Common myeloid progenitor, CD34-positive (primary cell): ENCODE data around the gene ZNF835. TPM values are rescaled to one million over a fixed set of nuclear protein-coding genes. Genes with fewer than 3 reads are reported as not detected.

Experiments
- CTCF ChIA-PET: fragments of 350-600 bp; sonication (Branson Sonifier 250); formaldehyde crosslinking; loops from one replicate; lab custom pipeline; 2021; ENCODE audit warnings: antibody characterized with exemption; lab: Charles Lee
- POLR2A ChIA-PET: fragments of 350-600 bp; sonication (Branson Sonifier 250); formaldehyde crosslinking; loops from one replicate; lab custom pipeline; 2021; ENCODE audit warnings: antibody characterized with exemption; lab: Charles Lee
- DNase-seq, 3 donors: peaks; one replicate each; pipeline versions ENCODE4 v3.0.0 to v3.0.0-alpha.2; 2013
- H3K27ac ChIP-seq, 2 experiments: 1 replicate in 1 of 2; 2 replicates in 1 of 2; pipeline ENCODE4 v1.7.0; 2013; ENCODE audit warnings: inconsistent platforms in 2 of 2, low read length in 2 of 2, mild to moderate bottlenecking in 2 of 2, low read depth in 1 of 2, moderate library complexity in 1 of 2; ENCODE audit not compliant: severe bottlenecking in 2 of 2, insufficient read depth in 1 of 2, poor library complexity in 1 of 2
- H3K27me3 ChIP-seq, 5 experiments: replicated peaks in 2 of 5; 1 replicate in 3 of 5; 2 replicates in 2 of 5; pipeline versions ENCODE4 v1.6.1 to v1.7.0; 2013; ENCODE audit warnings: low read length in 4 of 5, mild to moderate bottlenecking in 2 of 5, moderate library complexity in 2 of 5, inconsistent platforms in 1 of 5; ENCODE audit not compliant: insufficient read depth in 5 of 5, control insufficient read depth in 4 of 5
- H3K36me3 ChIP-seq, 4 experiments: 1 replicate in 2 of 4; 2 replicates in 2 of 4; pipeline versions ENCODE4 v1.6.1 to v1.7.0; 2013; ENCODE audit warnings: low read length in 3 of 4, control low read depth in 1 of 4, mild to moderate bottlenecking in 1 of 4; ENCODE audit not compliant: control insufficient read depth in 4 of 4, insufficient read depth in 4 of 4
- H3K4me1 ChIP-seq, 4 experiments: 1 replicate in 3 of 4; 2 replicates in 1 of 4; pipeline versions ENCODE4 v1.6.1 to v1.7.1; 2013; ENCODE audit warnings: low read length in 3 of 4, mild to moderate bottlenecking in 3 of 4, control low read depth in 1 of 4, inconsistent platforms in 1 of 4, moderate library complexity in 1 of 4; ENCODE audit not compliant: control insufficient read depth in 4 of 4, insufficient read depth in 4 of 4; ENCODE audit errors: control extremely low read depth in 1 of 4
- H3K4me3 ChIP-seq, 7 experiments: 1 replicate in 4 of 7; 2 replicates in 3 of 7; pipeline versions ENCODE4 v1.5.1 to v1.7.0; 2013; ENCODE audit warnings: mild to moderate bottlenecking in 7 of 7, low read length in 6 of 7, moderate library complexity in 6 of 7, inconsistent platforms in 2 of 7, low read depth in 2 of 7, control low read depth in 1 of 7; ENCODE audit not compliant: insufficient read depth in 4 of 7, control insufficient read depth in 1 of 7; ENCODE audit errors: extremely low read depth in 1 of 7
- H3K9me3 ChIP-seq, 5 experiments: 1 replicate in 4 of 5; 2 replicates in 1 of 5; pipeline versions ENCODE4 v1.6.1 to v1.7.1; 2013; ENCODE audit warnings: low read length in 4 of 5, mild to moderate bottlenecking in 2 of 5, inconsistent platforms in 1 of 5, low read depth in 1 of 5, moderate library complexity in 1 of 5; ENCODE audit not compliant: control insufficient read depth in 4 of 5, insufficient read depth in 2 of 5; ENCODE audit errors: control extremely low read depth in 1 of 5
- WGBS: methylation state at CpG from one replicate; pipeline ENCODE4 v1.1.5; 2013; ENCODE audit not compliant: insufficient coverage; 5-methylcytosine and 5-hydroxymethylcytosine counted together
- polyA plus RNA-seq: library from polyadenylated mRNA; unstranded; fragments of 120-200 nt; gene quantifications from one replicate; pipeline ENCODE4 v1.2.1, GENCODE V29; 2013

Gene ZNF835
- 2.0 TPM for polyA plus RNA-seq

DNA sequence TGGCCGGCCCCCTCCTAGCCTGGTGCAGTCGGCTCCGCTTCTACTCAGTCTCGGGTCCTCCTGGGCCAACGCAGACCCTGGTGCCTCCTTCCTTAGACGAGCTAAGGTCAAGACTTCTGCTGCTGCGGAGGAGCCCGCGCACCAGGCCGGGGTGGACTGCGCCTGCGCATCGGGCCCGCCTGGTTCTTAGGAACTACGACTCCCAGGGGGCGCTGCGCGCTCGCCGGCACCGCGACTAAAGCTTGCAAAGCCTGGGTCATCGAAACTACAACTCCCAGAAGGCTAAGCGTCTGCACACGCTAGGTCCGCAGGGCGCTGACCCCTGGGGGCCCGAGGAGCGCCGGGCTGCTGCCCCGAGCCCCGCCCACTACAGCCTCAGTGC lies at the start of gene ZNF835:
TSS of gene ZNF835 (minus strand) at position 145 of the 382 bp plus-strand sequence. CDS start 6,559 bp downstream, outside the sequence.
- Histone ChIP-seq H3K27me3 (no peaks in the 10 kb centered on the region), H3K4me1 (peaks cover 0 to 16% (median 13%) of the 10 kb centered on the region in 4 experiments), H3K27ac (no peak within 1 kb of the TSS), H3K9me3 (peaks cover 0 to 5% (median 0%) of the 10 kb centered on the region in 5 experiments), H3K36me3 (peaks cover 2 to 7% (median 3%) of the 10 kb centered on the region in 4 experiments), H3K4me3 (peak within 1 kb of the TSS; percentile 64 to 95 (median 76))
- DNase-seq = peak; percentile 92 to 96 (median 94)
- WGBS = under 1% methylated on average over 26 of the region's 32 CpGs
- POLR2A ChIA-PET = no interaction called here
- CTCF ChIA-PET = interaction anchor here (0.9 kb wide), 1 partner anchor 295 kb away, joined by 3 read pairs; no protein-coding TSS in a partner anchor

DNA sequence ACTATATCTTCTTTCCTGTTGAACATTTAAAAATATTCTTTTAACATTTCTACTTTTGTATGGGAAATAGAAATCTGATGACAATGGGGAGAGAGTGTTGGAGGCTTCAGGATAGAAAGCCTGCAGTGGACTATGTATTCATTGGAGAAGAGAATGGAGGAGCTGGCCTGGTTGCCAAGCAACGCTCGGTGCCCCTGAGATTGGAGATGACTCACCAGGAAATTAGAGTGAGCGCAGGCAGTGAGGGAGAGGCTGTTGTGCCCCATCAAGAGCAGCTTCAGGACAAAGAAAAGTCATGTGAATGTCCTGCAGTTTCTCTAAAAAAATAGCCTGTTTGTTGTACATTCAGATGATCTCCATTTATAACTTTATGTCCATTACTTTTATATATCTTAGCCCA lies 48.7 kb upstream of the ZNF835 start:
- POLR2A ChIA-PET = no interaction called here
- peak in 2 of 3 donors; percentile 21 to 47 for DNase-seq
- Histone ChIP-seq H3K4me1 (no peaks in the 10 kb centered on the region), H3K27ac (no peak overlapping the region), H3K9me3 (no peaks in the 10 kb centered on the region), H3K36me3 (no peaks in the 10 kb centered on the region), H3K27me3 (no peaks in the 10 kb centered on the region), H3K4me3 (no peak overlapping the region)
- CTCF ChIA-PET = no interaction called here
- WGBS = 34% methylated on average over 3 of the region's 3 CpGs

DNA sequence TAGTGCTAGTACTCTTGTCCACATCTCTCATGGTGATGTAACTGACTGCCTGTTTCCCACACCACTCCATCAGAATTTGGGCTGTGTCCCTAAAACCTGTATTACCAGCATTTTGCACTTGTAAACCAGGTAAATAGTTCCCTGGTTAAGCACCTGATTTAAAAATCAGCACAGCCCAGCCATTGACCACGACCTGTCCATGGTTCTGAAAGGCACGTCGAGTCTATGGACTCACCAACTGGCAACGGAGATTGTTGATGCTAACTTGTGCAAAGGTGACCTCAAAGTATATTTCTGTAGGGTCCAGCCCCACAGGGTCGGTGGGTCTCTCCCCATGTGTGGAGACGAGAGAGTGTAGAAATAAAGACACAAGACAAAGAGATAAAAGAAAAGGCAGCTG lies 46.7 kb upstream of the ZNF835 start:
- Histone ChIP-seq H3K4me1 (no peaks in the 10 kb centered on the region), H3K27ac (no peak overlapping the region), H3K36me3 (no peaks in the 10 kb centered on the region), H3K27me3 (no peaks in the 10 kb centered on the region), H3K9me3 (no peaks in the 10 kb centered on the region), H3K4me3 (no peak overlapping the region)
- WGBS = 58% methylated on average over 6 of the region's 6 CpGs
- POLR2A ChIA-PET = no interaction called here
- CTCF ChIA-PET = no interaction called here
- peak in 2 of 3 donors; percentile 4 to 9 for DNase-seq

DNA sequence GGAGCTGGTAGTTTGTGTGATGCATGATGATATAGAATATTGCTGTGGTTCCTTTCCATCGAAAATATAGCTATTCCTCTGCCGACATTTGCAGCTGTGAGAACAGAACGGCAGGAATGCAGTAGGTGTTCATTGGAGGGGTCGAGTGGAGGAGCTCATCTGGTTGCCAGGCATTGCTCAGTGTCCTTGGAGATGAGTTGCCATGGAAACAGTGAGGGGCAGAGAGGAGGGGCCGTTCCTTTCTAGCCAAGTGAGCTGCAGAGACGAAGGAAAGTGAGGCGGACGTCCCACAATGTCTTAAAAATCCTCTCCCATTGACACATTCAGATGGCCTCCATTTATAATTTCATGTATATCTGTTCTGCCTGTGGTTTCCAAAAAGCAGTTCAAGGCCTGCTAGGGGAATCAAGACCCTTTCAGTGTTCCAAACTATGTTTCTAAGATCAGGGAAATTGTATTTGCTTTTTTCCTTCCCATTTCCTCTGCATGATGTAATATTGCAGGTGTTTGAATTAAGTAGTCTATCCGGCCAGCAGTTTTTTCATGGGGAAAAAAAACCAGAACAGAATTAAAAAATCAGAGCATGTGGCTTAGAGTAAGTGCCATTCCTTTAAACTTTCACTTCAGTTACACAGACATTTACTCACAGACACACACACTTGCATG lies 41.2 kb upstream of the ZNF835 start:
- H3K36me3 ChIP-seq = no peaks in the 10 kb centered on the region
- H3K9me3 ChIP-seq = peaks cover 0 to 2% (median 0%) of the 10 kb centered on the region in 5 experiments
- no peak for DNase-seq
- no peak overlapping the region for H3K4me3 ChIP-seq
- no peak overlapping the region for H3K27ac ChIP-seq
- ChIA-PET CTCF (no interaction called here), POLR2A (no interaction called here)
- no peaks in the 10 kb centered on the region for H3K27me3 ChIP-seq
- no peaks in the 10 kb centered on the region for H3K4me1 ChIP-seq
- 44% methylated on average over 4 of the region's 9 CpGs for WGBS

DNA sequence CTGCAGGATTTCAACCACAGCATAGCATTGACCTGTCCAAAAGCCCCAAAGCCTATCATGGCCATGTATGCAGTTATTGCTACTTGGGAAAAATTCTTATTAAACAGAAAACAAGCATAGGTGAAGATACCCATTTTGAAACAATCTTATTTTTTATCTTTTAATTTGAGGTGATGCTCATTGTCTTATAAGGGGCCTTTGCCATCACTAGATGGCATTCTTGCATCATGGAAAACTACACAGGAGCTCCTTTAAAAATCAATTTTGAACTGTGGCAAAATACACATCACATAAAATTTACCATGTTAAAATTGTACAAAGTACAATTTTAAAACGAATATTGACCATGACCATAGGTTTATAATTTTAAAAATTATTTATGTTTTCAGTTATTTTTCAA lies 38.9 kb upstream of the ZNF835 start:
- Histone ChIP-seq H3K4me3 (no peak overlapping the region), H3K9me3 (peaks cover 0 to 2% (median 0%) of the 10 kb centered on the region in 5 experiments), H3K4me1 (no peaks in the 10 kb centered on the region), H3K36me3 (no peaks in the 10 kb centered on the region), H3K27ac (no peak overlapping the region), H3K27me3 (no peaks in the 10 kb centered on the region)
- no peak for DNase-seq
- no CpG with 5 or more reads among the region's 1 CpG for WGBS
- ChIA-PET POLR2A (no interaction called here), CTCF (no interaction called here)

DNA sequence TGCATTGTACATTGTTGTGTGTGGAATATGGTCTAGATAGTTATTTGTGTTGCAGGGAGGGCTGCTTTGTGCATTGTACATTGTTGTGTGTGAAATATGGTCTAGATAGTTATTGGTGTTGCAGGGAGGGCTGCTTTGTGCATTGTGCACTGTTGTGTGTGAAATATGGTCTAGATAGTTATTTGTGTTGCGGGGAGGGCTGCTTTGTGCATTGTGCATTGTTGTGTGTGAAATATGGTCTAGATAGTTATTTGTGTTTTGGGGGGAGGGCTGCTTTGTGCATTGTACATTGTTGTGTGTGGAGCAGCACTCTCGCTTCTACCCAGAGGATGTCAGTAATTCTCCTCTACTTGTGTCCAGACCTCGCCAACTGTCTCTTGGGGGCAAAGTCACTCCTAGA lies 36.3 kb upstream of the ZNF835 start:
- DNase-seq = no peak
- ChIA-PET CTCF (no interaction called here), POLR2A (no interaction called here)
- H3K27ac ChIP-seq = no peak overlapping the region
- H3K4me1 ChIP-seq = no peaks in the 10 kb centered on the region
- WGBS = 100% methylated on average over 1 of the region's 3 CpGs
- no peaks in the 10 kb centered on the region for H3K27me3 ChIP-seq
- peaks cover 0 to 6% (median 1%) of the 10 kb centered on the region in 5 experiments for H3K9me3 ChIP-seq
- H3K4me3 ChIP-seq = no peak overlapping the region
- H3K36me3 ChIP-seq = no peaks in the 10 kb centered on the region

DNA sequence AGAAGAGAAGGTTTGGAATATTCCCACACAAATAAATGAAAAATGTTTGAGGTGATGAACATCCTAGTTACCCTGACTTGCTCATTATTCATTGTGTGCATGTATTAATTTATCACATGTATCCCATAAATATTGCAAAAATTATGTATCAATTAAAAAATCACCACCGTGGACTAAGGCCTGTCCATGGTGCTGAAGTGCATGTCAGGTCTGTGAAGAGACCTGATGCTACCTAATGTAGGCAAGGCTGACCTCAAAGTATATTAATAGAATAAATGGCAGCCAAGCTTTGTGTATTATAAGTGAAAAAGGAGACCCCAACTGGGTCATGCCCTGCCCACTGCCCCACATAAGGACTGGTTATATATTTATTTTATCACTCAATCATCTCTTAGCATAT lies 34.4 kb upstream of the ZNF835 start:
- Histone ChIP-seq H3K9me3 (peaks cover 0 to 6% (median 1%) of the 10 kb centered on the region in 5 experiments), H3K36me3 (no peaks in the 10 kb centered on the region), H3K27me3 (no peaks in the 10 kb centered on the region), H3K27ac (no peak overlapping the region), H3K4me3 (no peak overlapping the region), H3K4me1 (no peaks in the 10 kb centered on the region)
- WGBS = no CpG with 5 or more reads among the region's 1 CpG
- ChIA-PET CTCF (no interaction called here), POLR2A (no interaction called here)
- peak in 1 of 3 donors; percentile 8 for DNase-seq
